Activated T-helper 2 cell treated with anti-CD3 and anti-CD28 coated beads, Interferon-gamma antibody, Interleukin-2, Interleukin-4, amounts not matched to agents 10 μg/mL and 5 μg/mL and 100 μg/mL, durations not matched to agents 14 hours and 24 hours and 36 hours (primary cell): ENCODE results near the gene PTPRD. TPM values are rescaled to one million over a fixed set of nuclear protein-coding genes. Genes with fewer than 3 reads are reported as not detected.

ENCODE experiments used
- DNase-seq: peaks from one replicate; pipeline ENCODE4 v3.0.0; 2021; ENCODE audit warnings: low spot score
- H3K27ac Mint-ChIP-seq: one replicate; pipeline ENCODE4 v1.8.0; 2021; ENCODE audit warnings: mixed read lengths
- H3K27me3 Mint-ChIP-seq: one replicate; pipeline ENCODE4 v1.8.0; 2021; ENCODE audit warnings: low read depth, mixed read lengths
- H3K36me3 Mint-ChIP-seq: one replicate; pipeline ENCODE4 v1.8.0; 2021; ENCODE audit warnings: low read depth, mixed read lengths
- H3K4me1 Mint-ChIP-seq: one replicate; pipeline ENCODE4 v1.8.0; 2021; ENCODE audit warnings: low read depth, mixed read lengths
- H3K4me3 Mint-ChIP-seq: one replicate; pipeline ENCODE4 v1.8.0; 2021; ENCODE audit warnings: low read depth, mild to moderate bottlenecking, moderate library complexity, mixed read lengths
- H3K9me3 Mint-ChIP-seq: one replicate; pipeline ENCODE4 v1.8.0; 2021; ENCODE audit warnings: mixed read lengths
- intact Hi-C: fragments of 100-400 bp; cut with micrococcal nuclease; formaldehyde crosslinking; loops from one replicate; pipeline ENCODE4 v1.15.1; 2023
- total RNA-seq: library from RNA; stranded (reverse); gene quantifications from 2 replicates; pipeline ENCODE4 v1.2.3, GENCODE V29; 2022

The PTPRD gene
- total RNA-seq, 1 donor from 2014 or later = 1.5 TPM

GRCh38 chr9:8349901-8350300 is 2262.9 kb downstream of the PTPRD start:
- DNase-seq = no peak
- intact Hi-C loops = no loop called here
- H3K27me3 Mint-ChIP-seq = peaks cover 3% of the 10 kb centered on the region
- no peak overlapping the region for H3K27ac Mint-ChIP-seq
- no peaks in the 10 kb centered on the region for H3K36me3 Mint-ChIP-seq
- no peaks in the 10 kb centered on the region for H3K9me3 Mint-ChIP-seq
- no peaks in the 10 kb centered on the region for H3K4me1 Mint-ChIP-seq
- no peak overlapping the region for H3K4me3 Mint-ChIP-seq

GRCh38 chr9:8349376-8349775 is 2263.4 kb downstream of the PTPRD start:
- no peaks in the 10 kb centered on the region for H3K36me3 Mint-ChIP-seq
- H3K27ac Mint-ChIP-seq = no peak overlapping the region
- H3K27me3 Mint-ChIP-seq = peaks cover 3% of the 10 kb centered on the region
- H3K9me3 Mint-ChIP-seq = no peaks in the 10 kb centered on the region
- intact Hi-C loops = no loop called here
- H3K4me1 Mint-ChIP-seq = no peaks in the 10 kb centered on the region
- H3K4me3 Mint-ChIP-seq = no peak overlapping the region
- no peak for DNase-seq

- no peak overlapping the region for H3K27ac Mint-ChIP-seq
- no peaks in the 10 kb centered on the region for H3K9me3 Mint-ChIP-seq
- H3K4me3 Mint-ChIP-seq = no peak overlapping the region
- intact Hi-C loops = no loop called here
- H3K36me3 Mint-ChIP-seq = no peaks in the 10 kb centered on the region
- no peaks in the 10 kb centered on the region for H3K4me1 Mint-ChIP-seq
- no peak for DNase-seq
- peaks cover 3% of the 10 kb centered on the region for H3K27me3 Mint-ChIP-seq
Observed at GRCh38 chr9:8348756-8349155, 2264.0 kb downstream of the PTPRD start.

GRCh38 chr9:8346296-8346695 is 2266.5 kb downstream of the PTPRD start:
- Mint-ChIP-seq H3K9me3 (no peaks in the 10 kb centered on the region), H3K27me3 (peaks cover 3% of the 10 kb centered on the region), H3K27ac (no peak overlapping the region), H3K4me3 (no peak overlapping the region), H3K36me3 (no peaks in the 10 kb centered on the region), H3K4me1 (no peaks in the 10 kb centered on the region)
- intact Hi-C loops = no loop called here
- no peak for DNase-seq

GRCh38 chr9:8338767-8339510 is 2273.9 kb downstream of the PTPRD start:
- intact Hi-C loops = no loop called here
- H3K4me3 Mint-ChIP-seq = no peak overlapping the region
- no peaks in the 10 kb centered on the region for H3K27me3 Mint-ChIP-seq
- DNase-seq = no peak
- H3K27ac Mint-ChIP-seq = no peak overlapping the region
- no peaks in the 10 kb centered on the region for H3K9me3 Mint-ChIP-seq
- no peaks in the 10 kb centered on the region for H3K36me3 Mint-ChIP-seq
- no peaks in the 10 kb centered on the region for H3K4me1 Mint-ChIP-seq

GRCh38 chr9:8337834-8338766 is 2274.7 kb downstream of the PTPRD start:
- Mint-ChIP-seq H3K4me3 (no peak overlapping the region), H3K27ac (no peak overlapping the region), H3K9me3 (no peaks in the 10 kb centered on the region), H3K27me3 (no peaks in the 10 kb centered on the region), H3K36me3 (no peaks in the 10 kb centered on the region), H3K4me1 (no peaks in the 10 kb centered on the region)
- intact Hi-C loops = no loop called here
- DNase-seq = no peak

GRCh38 chr9:8332871-8333270 is 2279.9 kb downstream of the PTPRD start:
- intact Hi-C loops = no loop called here
- no peak for DNase-seq
- Mint-ChIP-seq H3K4me3 (no peak overlapping the region), H3K9me3 (peaks cover 4% of the 10 kb centered on the region), H3K27me3 (no peaks in the 10 kb centered on the region), H3K27ac (no peak overlapping the region), H3K4me1 (no peaks in the 10 kb centered on the region), H3K36me3 (no peaks in the 10 kb centered on the region)

- H3K4me3 Mint-ChIP-seq = no peak overlapping the region
- no peaks in the 10 kb centered on the region for H3K36me3 Mint-ChIP-seq
- H3K4me1 Mint-ChIP-seq = no peaks in the 10 kb centered on the region
- no peak for DNase-seq
- H3K27me3 Mint-ChIP-seq = no peaks in the 10 kb centered on the region
- intact Hi-C loops = no loop called here
- no peak overlapping the region for H3K27ac Mint-ChIP-seq
- H3K9me3 Mint-ChIP-seq = peaks cover 10% of the 10 kb centered on the region
Observed at GRCh38 chr9:8332331-8332650, 2280.5 kb downstream of the PTPRD start.

- no peak overlapping the region for H3K27ac Mint-ChIP-seq
- DNase-seq = no peak
- no peaks in the 10 kb centered on the region for H3K4me1 Mint-ChIP-seq
- intact Hi-C loops = no loop called here
- no peak overlapping the region for H3K4me3 Mint-ChIP-seq
- H3K36me3 Mint-ChIP-seq = no peaks in the 10 kb centered on the region
- H3K27me3 Mint-ChIP-seq = no peaks in the 10 kb centered on the region
- peaks cover 12% of the 10 kb centered on the region for H3K9me3 Mint-ChIP-seq
Observed at GRCh38 chr9:8331507-8332330, 2281.1 kb downstream of the PTPRD start.

GRCh38 chr9:8329561-8330283 is 2283.1 kb downstream of the PTPRD start:
- Mint-ChIP-seq H3K4me1 (no peaks in the 10 kb centered on the region), H3K27me3 (no peaks in the 10 kb centered on the region), H3K36me3 (no peaks in the 10 kb centered on the region), H3K9me3 (peaks cover 12% of the 10 kb centered on the region), H3K27ac (no peak overlapping the region), H3K4me3 (no peak overlapping the region)
- DNase-seq = no peak
- intact Hi-C loops = no loop called here

GRCh38 chr9:8315211-8315610 is 2297.6 kb downstream of the PTPRD start:
- Mint-ChIP-seq H3K27ac (no peak overlapping the region), H3K36me3 (no peaks in the 10 kb centered on the region), H3K9me3 (peaks cover 5% of the 10 kb centered on the region), H3K4me3 (no peak overlapping the region), H3K4me1 (no peaks in the 10 kb centered on the region), H3K27me3 (no peaks in the 10 kb centered on the region)
- intact Hi-C loops = no loop called here
- DNase-seq = no peak

- Mint-ChIP-seq H3K27me3 (no peaks in the 10 kb centered on the region), H3K27ac (no peak overlapping the region), H3K4me3 (no peak overlapping the region), H3K9me3 (peaks cover 18% of the 10 kb centered on the region), H3K36me3 (no peaks in the 10 kb centered on the region), H3K4me1 (no peaks in the 10 kb centered on the region)
- DNase-seq = no peak
- intact Hi-C loops = no loop called here
Observed at GRCh38 chr9:8309258-8309657, 2303.5 kb downstream of the PTPRD start.
